ENCODE measurements around the gene PAX2. TPM values are rescaled to one million over a fixed set of nuclear protein-coding genes. Genes with fewer than 3 reads are reported as not detected.

The PAX2 gene
- total and polyA plus RNA-seq, 2 of the 13 experiments (the other 11 are each of a cell fraction or from before 2014, with no cell fraction given), result not detected

DNA sequence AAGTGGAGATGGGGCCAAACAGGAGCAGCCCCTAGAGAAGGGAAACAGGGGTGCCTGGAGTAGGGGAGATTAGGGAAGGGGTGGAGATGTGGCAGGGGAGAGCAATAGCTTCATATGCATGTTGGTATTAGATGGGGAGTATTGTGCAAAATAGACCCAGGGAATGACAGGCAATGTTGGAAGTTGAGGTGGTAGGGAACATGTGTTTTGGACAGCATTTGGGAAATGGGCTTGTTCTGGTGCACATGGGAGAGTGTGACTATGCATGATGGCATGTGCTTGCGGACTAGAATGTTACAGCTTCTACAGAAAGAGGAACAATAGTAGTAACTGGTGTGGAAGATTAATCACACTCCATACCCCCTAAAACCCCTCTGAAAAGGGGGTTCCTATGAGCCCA is 10.4 kb downstream of the PAX2 start:
- no peaks in the 10 kb centered on the region for H3K9me3 ChIP-seq (ENCODE audit: low read length)
- H3K27ac ChIP-seq (ENCODE audit: extremely low read length, insufficient read depth, low read length), result no peak overlapping the region
- H3K79me2 ChIP-seq (ENCODE audit: insufficient read depth, low read length), result no peaks in the 10 kb centered on the region
- H3K9ac ChIP-seq (ENCODE audit: insufficient read depth, low read depth, low read length), result no peak overlapping the region
- no TSS peak for BruUV-seq (replicated peaks)
- DNase-seq (ENCODE audit: low spot score), result no peak
- no peak overlapping the region for H3K4me3 ChIP-seq (replicated peaks in 1 of 3; ENCODE audit: insufficient read depth in 1 of 3, low read depth in 2 of 3, low read length in 3 of 3)
- H3K4me1 ChIP-seq (ENCODE audit: insufficient read depth, low read length), result no peaks in the 10 kb centered on the region
- no peaks in the 10 kb centered on the region for H3K36me3 ChIP-seq (replicated peaks in 1 of 2; ENCODE audit: control insufficient read depth in 1 of 2, insufficient read depth in 2 of 2, low read length in 2 of 2)
- H2AFZ ChIP-seq (ENCODE audit: low read length), result no peak overlapping the region
- WGBS (ENCODE audit: low lambda C conversion rate), result 0% methylated on average over 1 of the region's 1 CpG
- FAIRE-seq, result no peak
- H3K27me3 ChIP-seq (ENCODE audit: control insufficient read depth in 1 of 2, insufficient read depth in 2 of 2, low read length in 2 of 2), result peaks cover 18 to 79% of the 10 kb centered on the region in 2 experiments; a peak in 4 of 5 replicates
- TF ChIP-seq, protein P1, sequence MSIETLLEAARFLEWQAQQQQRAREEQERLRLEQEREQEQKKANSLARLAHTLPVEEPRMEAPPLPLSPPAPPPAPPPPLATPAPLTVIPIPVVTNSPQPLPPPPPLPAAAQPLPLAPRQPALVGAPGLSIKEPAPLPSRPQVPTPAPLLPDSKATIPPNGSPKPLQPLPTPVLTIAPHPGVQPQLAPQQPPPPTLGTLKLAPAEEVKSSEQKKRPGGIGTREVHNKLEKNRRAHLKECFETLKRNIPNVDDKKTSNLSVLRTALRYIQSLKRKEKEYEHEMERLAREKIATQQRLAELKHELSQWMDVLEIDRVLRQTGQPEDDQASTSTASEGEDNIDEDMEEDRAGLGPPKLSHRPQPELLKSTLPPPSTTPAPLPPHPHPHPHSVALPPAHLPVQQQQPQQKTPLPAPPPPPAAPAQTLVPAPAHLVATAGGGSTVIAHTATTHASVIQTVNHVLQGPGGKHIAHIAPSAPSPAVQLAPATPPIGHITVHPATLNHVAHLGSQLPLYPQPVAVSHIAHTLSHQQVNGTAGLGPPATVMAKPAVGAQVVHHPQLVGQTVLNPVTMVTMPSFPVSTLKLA (IDR thresholded peaks at IDR 0.05), result peak; percentile 63
- no peak for TF ChIP-seq ZIK1 (CRISPR knock-in tag; IDR thresholded peaks at IDR 0.05; ENCODE audit: borderline replicate concordance, low read depth)
- TF ChIP-seq, protein P2, sequence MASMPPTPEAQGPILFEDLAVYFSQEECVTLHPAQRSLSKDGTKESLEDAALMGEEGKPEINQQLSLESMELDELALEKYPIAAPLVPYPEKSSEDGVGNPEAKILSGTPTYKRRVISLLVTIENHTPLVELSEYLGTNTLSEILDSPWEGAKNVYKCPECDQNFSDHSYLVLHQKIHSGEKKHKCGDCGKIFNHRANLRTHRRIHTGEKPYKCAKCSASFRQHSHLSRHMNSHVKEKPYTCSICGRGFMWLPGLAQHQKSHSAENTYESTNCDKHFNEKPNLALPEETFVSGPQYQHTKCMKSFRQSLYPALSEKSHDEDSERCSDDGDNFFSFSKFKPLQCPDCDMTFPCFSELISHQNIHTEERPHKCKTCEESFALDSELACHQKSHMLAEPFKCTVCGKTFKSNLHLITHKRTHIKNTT (CRISPR knock-in tag; IDR thresholded peaks at IDR 0.05), result no peak
- H4K20me1 ChIP-seq (ENCODE audit: insufficient read depth, low read length), result no peaks in the 10 kb centered on the region
- POLR2A ChIA-PET, result no interaction called here
- no peak for ATAC-seq
- H3K4me2 ChIP-seq (ENCODE audit: low read depth, low read length), result no peak overlapping the region
- in situ Hi-C loops (cut with HindIII; ENCODE audit: extremely low pct_ligation_motif_present, low pct_unique_long_range_greater_than_20kb), result no loop called here
- CTCF ChIA-PET (ENCODE audit: low intra/inter-chr PET ratio, low total read pairs), result no interaction called here
- intact Hi-C loops (cut with micrococcal nuclease; ENCODE audit: unreplicated experiment), result no loop called here

DNA sequence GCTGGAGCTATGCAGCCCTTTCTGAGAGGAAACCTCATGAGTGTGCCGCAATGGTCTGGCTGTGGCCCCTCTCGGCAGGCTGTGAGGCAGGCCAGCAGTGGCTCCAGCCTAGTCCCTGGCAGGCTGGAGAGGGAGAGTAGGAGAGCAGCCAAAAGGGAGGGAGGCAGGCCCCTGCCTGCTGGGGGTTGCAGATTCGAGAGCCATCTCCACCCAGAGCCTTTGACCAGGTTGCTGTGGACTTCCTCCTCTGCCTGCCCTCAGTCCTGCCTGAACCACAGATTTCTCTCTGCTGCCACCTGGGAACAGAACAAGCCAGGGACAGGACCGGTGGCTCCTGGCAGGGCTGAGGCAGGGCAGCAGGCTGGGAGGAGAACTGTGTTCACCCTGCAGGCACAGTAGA is 13.9 kb downstream of the PAX2 start:
- no peak for TF ChIP-seq SKI (IDR thresholded peaks at IDR 0.05; ENCODE audit: partially characterized antibody)
- TF ChIP-seq, protein P3, sequence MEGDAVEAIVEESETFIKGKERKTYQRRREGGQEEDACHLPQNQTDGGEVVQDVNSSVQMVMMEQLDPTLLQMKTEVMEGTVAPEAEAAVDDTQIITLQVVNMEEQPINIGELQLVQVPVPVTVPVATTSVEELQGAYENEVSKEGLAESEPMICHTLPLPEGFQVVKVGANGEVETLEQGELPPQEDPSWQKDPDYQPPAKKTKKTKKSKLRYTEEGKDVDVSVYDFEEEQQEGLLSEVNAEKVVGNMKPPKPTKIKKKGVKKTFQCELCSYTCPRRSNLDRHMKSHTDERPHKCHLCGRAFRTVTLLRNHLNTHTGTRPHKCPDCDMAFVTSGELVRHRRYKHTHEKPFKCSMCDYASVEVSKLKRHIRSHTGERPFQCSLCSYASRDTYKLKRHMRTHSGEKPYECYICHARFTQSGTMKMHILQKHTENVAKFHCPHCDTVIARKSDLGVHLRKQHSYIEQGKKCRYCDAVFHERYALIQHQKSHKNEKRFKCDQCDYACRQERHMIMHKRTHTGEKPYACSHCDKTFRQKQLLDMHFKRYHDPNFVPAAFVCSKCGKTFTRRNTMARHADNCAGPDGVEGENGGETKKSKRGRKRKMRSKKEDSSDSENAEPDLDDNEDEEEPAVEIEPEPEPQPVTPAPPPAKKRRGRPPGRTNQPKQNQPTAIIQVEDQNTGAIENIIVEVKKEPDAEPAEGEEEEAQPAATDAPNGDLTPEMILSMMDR (CRISPR knock-in tag; IDR thresholded peaks at IDR 0.05), result peak; percentile 31
- no TSS peak for BruUV-seq (replicated peaks)
- FAIRE-seq, result no peak
- Histone ChIP-seq H4K20me1 (ENCODE audit: insufficient read depth, low read length) (no peaks in the 10 kb centered on the region), H3K27me3 (ENCODE audit: control insufficient read depth in 1 of 2, insufficient read depth in 2 of 2, low read length in 2 of 2) (peaks cover 7 to 57% of the 10 kb centered on the region in 2 experiments; a peak in 4 of 5 replicates), H3K4me2 (ENCODE audit: low read depth, low read length) (no peak overlapping the region), H3K36me3 (replicated peaks in 1 of 2; ENCODE audit: control insufficient read depth in 1 of 2, insufficient read depth in 2 of 2, low read length in 2 of 2) (no peaks in the 10 kb centered on the region), H2AFZ (ENCODE audit: low read length) (no peak overlapping the region), H3K27ac (ENCODE audit: extremely low read length, insufficient read depth, low read length) (no peak overlapping the region), H3K4me3 (replicated peaks in 1 of 3; ENCODE audit: insufficient read depth in 1 of 3, low read depth in 2 of 3, low read length in 3 of 3) (no peak overlapping the region), H3K4me1 (ENCODE audit: insufficient read depth, low read length) (no peaks in the 10 kb centered on the region), H3K9ac (ENCODE audit: insufficient read depth, low read depth, low read length) (no peak overlapping the region), H3K9me3 (ENCODE audit: low read length) (no peaks in the 10 kb centered on the region), H3K79me2 (ENCODE audit: insufficient read depth, low read length) (no peaks in the 10 kb centered on the region)
- ChIA-PET CTCF (ENCODE audit: low intra/inter-chr PET ratio, low total read pairs) (no interaction called here), POLR2A (no interaction called here)
- 36% methylated on average over 3 of the region's 4 CpGs for WGBS (ENCODE audit: low lambda C conversion rate)
- ATAC-seq, result peak; percentile 87
- intact Hi-C loops (cut with micrococcal nuclease; ENCODE audit: unreplicated experiment), result no loop called here
- peak; percentile 8 for DNase-seq (ENCODE audit: low spot score)
- in situ Hi-C loops (cut with HindIII; ENCODE audit: extremely low pct_ligation_motif_present, low pct_unique_long_range_greater_than_20kb), result no loop called here

All from HepG2 (cell line).